DOHH2 (cell line): ENCODE measurements around the gene TMPRSS13.
"Not testable (repeated sequence)": the region's sequence is repeated elsewhere in the genome, so short reads cannot be mapped to it uniquely, and the experiment has no call there.

Experiments
- H3F3A ChIP-seq: fragments of 200-600 bp; sonication (generic), shearing (Covaris generic); 2 replicates; pipeline ENCODE4 v1.6.0; 2016; ENCODE audit warnings: antibody characterized with exemption, mild to moderate bottlenecking; ENCODE audit not compliant: control insufficient read depth, insufficient read depth
- H3K27ac ChIP-seq: fragments of 200-600 bp; sonication (generic); 2 replicates; pipeline ENCODE4 v1.5.1; 2014; ENCODE audit warnings: low read depth, mild to moderate bottlenecking, low read length, moderate library complexity
- H3K27me3 ChIP-seq: fragments of 200-600 bp; sonication (generic); 2 replicates; pipeline ENCODE4 v1.6.1; 2014; ENCODE audit warnings: mild to moderate bottlenecking, low read length, mixed read lengths; ENCODE audit not compliant: control insufficient read depth
- H3K36me3 ChIP-seq: fragments of 200-600 bp; sonication (generic); 2 replicates; pipeline ENCODE4 v1.6.1; 2014; ENCODE audit warnings: mild to moderate bottlenecking, low read length, moderate library complexity, mixed read lengths; ENCODE audit not compliant: control insufficient read depth
- H3K4me1 ChIP-seq: fragments of 200-600 bp; sonication (generic); 2 replicates; pipeline ENCODE4 v1.6.1; 2014; ENCODE audit warnings: mild to moderate bottlenecking, low read length, mixed read lengths; ENCODE audit not compliant: control insufficient read depth
- H3K4me2 ChIP-seq: fragments of 200-600 bp; sonication (generic); 2 replicates; pipeline ENCODE4 v1.6.0; 2014; ENCODE audit warnings: mild to moderate bottlenecking, low read length, moderate library complexity
- H3K4me3 ChIP-seq: fragments of 200-600 bp; sonication (generic); 2 replicates; pipeline ENCODE4 v1.5.1; 2014; ENCODE audit warnings: mild to moderate bottlenecking, low read length, mixed read lengths
- H3K79me2 ChIP-seq: fragments of 200-600 bp; sonication (generic); 2 replicates; pipeline ENCODE4 v1.6.1; 2014; ENCODE audit warnings: mild to moderate bottlenecking, low read length, mixed read lengths; ENCODE audit not compliant: control insufficient read depth
- H3K9me2 ChIP-seq: fragments of 200-600 bp; sonication (generic); replicated peaks from 2 replicates; pipeline ENCODE4 v1.6.1; 2014; ENCODE audit warnings: mild to moderate bottlenecking, low read length, mixed read lengths; ENCODE audit not compliant: control insufficient read depth
- H3K9me3 ChIP-seq: fragments of 200-600 bp; sonication (generic); 2 replicates; pipeline ENCODE4 v1.6.1; 2014; ENCODE audit warnings: antibody characterized with exemption, low read length, mixed read lengths; ENCODE audit not compliant: control insufficient read depth, insufficient read depth
- H4K20me1 ChIP-seq: fragments of 200-600 bp; sonication (generic); 2 replicates; pipeline ENCODE4 v1.6.0; 2014; ENCODE audit warnings: low read depth, mild to moderate bottlenecking, antibody characterized with exemption, low read length, moderate library complexity; ENCODE audit not compliant: control insufficient read depth, insufficient read depth
- CTCF ChIP-seq: fragments of 200-600 bp; sonication (generic); IDR thresholded peaks from one replicate; pipeline ENCODE4 v1.5.1; 2014; ENCODE audit warnings: antibody characterized with exemption, mild to moderate bottlenecking, low read depth, low read length; ENCODE audit not compliant: poor library complexity, severe bottlenecking
- EZH2phosphoT487 ChIP-seq: fragments of 200-600 bp; sonication (generic); IDR thresholded peaks from 2 replicates; pipeline ENCODE4 v1.6.1; 2017; ENCODE audit warnings: borderline replicate concordance, mild to moderate bottlenecking, antibody characterized with exemption, low read length, moderate library complexity, mixed read lengths

The TMPRSS13 gene

GRCh38 chr11:117866526-117866925, 62.7 kb downstream of the TMPRSS13 start:
- H3K9me2 ChIP-seq = no peaks in the 10 kb centered on the region
- H3K4me2 ChIP-seq = no peak overlapping the region
- H3K27me3 ChIP-seq = peaks cover 4% of the 10 kb centered on the region; the same call in 1 of the 2 replicates
- H3K27ac ChIP-seq = no peak overlapping the region
- no peaks in the 10 kb centered on the region for H3K36me3 ChIP-seq
- no peaks in the 10 kb centered on the region for H3F3A ChIP-seq
- H4K20me1 ChIP-seq = no peaks in the 10 kb centered on the region
- no peaks in the 10 kb centered on the region for H3K79me2 ChIP-seq
- TF ChIP-seq EZH2phosphoT487 = no peak
- TF ChIP-seq CTCF = no peak
- no peaks in the 10 kb centered on the region for H3K4me1 ChIP-seq
- H3K4me3 ChIP-seq = no peak overlapping the region
- H3K9me3 ChIP-seq = no peaks in the 10 kb centered on the region

- H3K27me3 ChIP-seq, H3K4me1 ChIP-seq: not testable (repeated sequence)
These were observed 63.7 kb downstream of the TMPRSS13 start for GRCh38 chr11:117865546-117865945.

GRCh38 chr11:117863383-117863782, 65.8 kb downstream of the TMPRSS13 start:
- TF ChIP-seq EZH2phosphoT487 (no peak), CTCF (no peak)
- Histone ChIP-seq H3K36me3 (no peaks in the 10 kb centered on the region), H3K27ac (no peak overlapping the region), H4K20me1 (no peaks in the 10 kb centered on the region), H3K9me3 (no peaks in the 10 kb centered on the region), H3F3A (no peaks in the 10 kb centered on the region), H3K4me1 (no peaks in the 10 kb centered on the region), H3K4me2 (no peak overlapping the region), H3K9me2 (no peaks in the 10 kb centered on the region), H3K4me3 (no peak overlapping the region), H3K79me2 (no peaks in the 10 kb centered on the region), H3K27me3 (no peaks in the 10 kb centered on the region)

More at GRCh38 chr11:117865546-117865945, 63.7 kb downstream of the TMPRSS13 start:
- not testable (repeated sequence) for H3K36me3 ChIP-seq, H3K79me2 ChIP-seq, H3K9me2 ChIP-seq, H4K20me1 ChIP-seq, H3F3A ChIP-seq, H3K4me3 ChIP-seq, H3K27ac ChIP-seq, H3K4me2 ChIP-seq, H3K9me3 ChIP-seq

- H3K9me3 ChIP-seq = no peaks in the 10 kb centered on the region
- H3K4me3 ChIP-seq = no peak overlapping the region
- H3K27ac ChIP-seq = no peak overlapping the region
- no peaks in the 10 kb centered on the region for H3F3A ChIP-seq
- no peaks in the 10 kb centered on the region for H3K36me3 ChIP-seq
- H3K4me1 ChIP-seq = no peaks in the 10 kb centered on the region
- no peaks in the 10 kb centered on the region for H4K20me1 ChIP-seq
- H3K79me2 ChIP-seq = no peaks in the 10 kb centered on the region
- TF ChIP-seq EZH2phosphoT487 (no peak), CTCF (no peak)
- H3K4me2 ChIP-seq = no peak overlapping the region
- no peaks in the 10 kb centered on the region for H3K27me3 ChIP-seq
- H3K9me2 ChIP-seq = no peaks in the 10 kb centered on the region
These were observed 66.4 kb downstream of the TMPRSS13 start for GRCh38 chr11:117862753-117863152.
